HG02970 (cell line): ENCODE results near the gene GLP1R.

Experiments used
- ATAC-seq: cut with Tn5 transposase; IDR thresholded peaks from one replicate; pipeline ENCODE4 v1.9.1; 2021; ENCODE audit warnings: mild to moderate bottlenecking, moderate library complexity, moderate number of reproducible peaks; ENCODE audit not compliant: unreplicated experiment, low FRiP score

Gene GLP1R

DNA sequence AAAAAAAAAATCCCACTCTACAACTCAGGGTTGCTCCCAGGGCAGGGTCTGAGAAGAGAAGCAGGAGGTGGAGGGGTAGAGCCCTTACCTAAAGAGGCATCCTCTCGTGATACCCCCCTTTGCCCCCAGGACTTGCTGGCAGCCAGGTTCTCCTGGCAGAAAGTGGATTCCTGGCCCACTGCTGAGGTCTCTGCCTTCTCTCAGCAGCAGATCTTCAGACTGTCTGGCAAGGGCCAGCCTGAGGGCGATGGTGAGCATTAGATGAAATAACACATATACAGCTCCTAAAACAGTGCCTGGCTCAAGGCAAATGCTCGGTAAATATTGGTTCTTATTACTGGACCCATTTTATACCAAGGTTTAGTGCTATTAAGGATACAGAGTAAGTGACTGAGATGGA is 4.8 kb upstream of the GLP1R start:
- ATAC-seq: no peak

DNA sequence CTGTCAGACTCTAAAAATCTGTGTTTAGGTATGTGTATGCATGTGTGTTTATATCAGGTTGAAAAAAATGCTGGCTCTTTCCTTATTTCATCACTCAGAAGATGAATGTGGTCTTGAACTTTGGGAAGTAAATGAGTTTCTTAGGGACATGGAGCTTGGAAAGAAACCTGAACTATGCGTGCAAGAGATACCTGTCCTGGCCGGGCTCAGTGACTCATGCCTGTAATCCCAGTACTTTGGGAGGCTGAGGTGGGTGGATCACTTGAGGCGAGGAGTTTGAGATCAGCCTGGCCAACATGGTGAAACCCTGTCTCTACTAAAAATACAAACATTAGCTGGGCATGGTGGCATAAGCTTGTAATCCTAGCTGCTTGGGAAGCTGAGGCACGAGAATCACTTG is 4.4 kb upstream of the GLP1R start:
- ATAC-seq: no peak

- no peak for ATAC-seq
These were observed 900 bp upstream of the GLP1R start for GRCh38 chr6:39047434-39048327.

- ATAC-seq: no peak
These were observed 1.1 kb downstream of the GLP1R start for GRCh38 chr6:39049575-39050283.

DNA sequence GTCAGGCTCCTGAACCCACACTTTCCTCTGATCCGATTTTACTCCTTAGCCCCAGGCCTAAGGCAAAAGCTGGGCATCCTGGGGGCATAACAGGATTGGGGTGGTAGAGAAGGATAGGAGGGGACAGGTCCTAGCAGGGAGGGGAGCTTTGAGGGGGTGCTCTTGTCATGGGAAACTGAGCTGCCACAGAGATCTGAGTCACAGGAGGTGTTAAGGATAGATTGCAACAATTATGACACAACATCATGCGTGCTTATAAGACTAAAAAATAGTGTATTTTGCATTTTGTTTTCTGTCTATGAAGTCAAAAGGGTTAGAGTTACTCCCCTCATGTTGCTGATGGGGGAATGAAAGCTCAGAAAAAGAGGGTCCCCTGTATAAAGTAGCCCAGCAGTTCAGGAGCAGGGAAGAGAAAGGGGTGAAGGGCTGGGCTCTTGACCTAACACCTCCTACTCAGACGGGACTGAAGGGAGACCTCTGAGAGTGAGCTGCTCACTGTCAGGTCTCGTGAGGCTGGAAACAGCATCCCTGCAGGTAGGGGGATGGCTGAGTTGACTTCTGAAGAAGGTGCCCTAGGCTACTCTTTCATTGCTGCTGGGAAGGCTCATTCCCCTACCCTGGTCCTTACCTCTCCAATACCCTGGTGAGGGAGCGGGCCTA is 2.0 kb downstream of the GLP1R start:
- no peak for ATAC-seq

GRCh38 chr6:39051399-39052122 is 3.0 kb downstream of the GLP1R start:
- no peak for ATAC-seq

GRCh38 chr6:39053016-39053624 is 4.5 kb downstream of the GLP1R start:
- ATAC-seq: no peak

GRCh38 chr6:39053854-39054576 is 5.4 kb downstream of the GLP1R start:
- ATAC-seq: no peak

DNA sequence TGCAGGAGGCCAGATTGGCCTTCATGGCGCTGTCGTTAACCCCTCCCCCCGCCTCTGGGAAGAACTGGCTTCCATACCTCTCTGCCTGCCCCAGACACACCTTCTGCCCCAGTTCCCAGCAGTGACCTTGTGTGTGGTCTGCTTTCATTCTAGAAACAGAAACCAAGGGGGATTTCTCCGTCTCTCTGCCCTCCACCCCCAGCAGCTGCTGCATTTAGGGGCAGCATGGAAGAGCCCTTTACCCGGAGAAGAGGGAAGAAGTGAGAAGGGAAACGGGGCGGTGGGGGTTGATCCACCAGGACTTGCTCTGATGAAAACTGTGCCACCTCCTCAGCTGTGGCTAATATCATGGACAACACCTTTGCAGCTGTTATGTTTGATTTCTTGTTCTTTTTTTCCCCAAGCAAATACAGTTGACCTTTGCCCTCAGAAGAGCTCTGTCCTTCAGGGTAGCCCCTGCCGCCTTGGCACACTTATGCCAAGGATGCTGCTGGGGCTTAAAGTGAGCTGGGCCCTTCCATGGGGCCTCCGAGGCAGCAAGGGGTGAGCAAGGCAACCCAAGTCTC is 6.1 kb downstream of the GLP1R start:
- ATAC-seq: no peak

DNA sequence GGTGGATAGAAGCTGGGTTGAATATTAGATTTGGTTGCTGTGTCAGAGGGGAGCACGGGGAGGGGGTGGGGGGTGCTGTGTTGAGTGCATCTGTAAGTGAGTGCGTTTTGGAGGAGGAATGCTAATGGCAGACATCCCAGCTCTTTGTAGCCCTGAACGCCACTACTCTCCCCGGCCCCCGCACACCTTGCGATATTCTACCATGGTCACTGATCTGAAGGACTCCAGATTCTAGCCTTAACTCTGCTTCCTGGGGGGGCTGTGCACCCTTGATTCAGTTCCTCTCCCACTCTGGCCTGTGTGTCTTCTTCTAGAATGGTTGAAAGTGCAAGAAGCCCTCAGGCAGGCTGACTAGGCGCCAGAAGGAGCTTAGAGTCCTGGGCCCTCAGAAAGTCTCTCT is 7.1 kb downstream of the GLP1R start:
- no peak for ATAC-seq

DNA sequence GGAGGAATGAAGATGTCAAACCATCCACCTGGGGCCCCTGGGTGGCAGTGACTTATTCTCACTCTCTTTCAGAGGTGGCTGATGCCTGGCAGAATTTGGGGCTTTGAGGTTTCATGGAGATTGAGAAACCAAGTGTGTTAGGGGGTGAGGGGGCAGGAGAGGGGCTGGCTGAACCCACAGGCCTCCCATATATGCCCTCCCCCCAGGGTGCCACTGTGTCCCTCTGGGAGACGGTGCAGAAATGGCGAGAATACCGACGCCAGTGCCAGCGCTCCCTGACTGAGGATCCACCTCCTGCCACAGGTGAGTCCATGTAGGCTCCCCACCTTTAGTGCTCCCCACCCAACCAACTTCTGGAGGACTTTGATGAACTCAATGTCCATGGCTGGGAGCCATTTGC is 7.6 kb downstream of the GLP1R start:
- ATAC-seq: no peak

DNA sequence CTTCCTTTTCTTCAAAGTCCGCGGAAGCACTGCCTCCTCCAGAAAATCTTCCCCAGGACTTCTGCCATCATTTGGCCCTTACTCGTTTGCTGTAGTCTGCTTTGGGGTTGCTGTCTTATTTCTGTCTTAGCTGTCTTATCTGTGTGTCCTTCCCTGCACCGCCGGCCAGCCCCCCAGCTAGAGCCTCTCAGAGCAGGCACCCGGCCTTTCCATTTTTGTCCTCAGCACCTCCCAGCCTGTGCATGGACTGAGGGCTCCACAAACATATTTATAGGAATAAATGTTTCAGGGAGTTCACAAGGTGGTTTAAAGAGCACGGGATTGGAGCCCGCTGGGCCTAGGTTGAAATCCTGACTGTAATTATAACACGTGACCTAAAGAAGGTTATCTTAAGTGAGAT is 8.1 kb downstream of the GLP1R start:
- no peak for ATAC-seq

- no peak for ATAC-seq
These were observed 8.9 kb downstream of the GLP1R start for GRCh38 chr6:39057251-39058155.

- no peak for ATAC-seq
These were observed 10.0 kb downstream of the GLP1R start for GRCh38 chr6:39058471-39059147.

DNA sequence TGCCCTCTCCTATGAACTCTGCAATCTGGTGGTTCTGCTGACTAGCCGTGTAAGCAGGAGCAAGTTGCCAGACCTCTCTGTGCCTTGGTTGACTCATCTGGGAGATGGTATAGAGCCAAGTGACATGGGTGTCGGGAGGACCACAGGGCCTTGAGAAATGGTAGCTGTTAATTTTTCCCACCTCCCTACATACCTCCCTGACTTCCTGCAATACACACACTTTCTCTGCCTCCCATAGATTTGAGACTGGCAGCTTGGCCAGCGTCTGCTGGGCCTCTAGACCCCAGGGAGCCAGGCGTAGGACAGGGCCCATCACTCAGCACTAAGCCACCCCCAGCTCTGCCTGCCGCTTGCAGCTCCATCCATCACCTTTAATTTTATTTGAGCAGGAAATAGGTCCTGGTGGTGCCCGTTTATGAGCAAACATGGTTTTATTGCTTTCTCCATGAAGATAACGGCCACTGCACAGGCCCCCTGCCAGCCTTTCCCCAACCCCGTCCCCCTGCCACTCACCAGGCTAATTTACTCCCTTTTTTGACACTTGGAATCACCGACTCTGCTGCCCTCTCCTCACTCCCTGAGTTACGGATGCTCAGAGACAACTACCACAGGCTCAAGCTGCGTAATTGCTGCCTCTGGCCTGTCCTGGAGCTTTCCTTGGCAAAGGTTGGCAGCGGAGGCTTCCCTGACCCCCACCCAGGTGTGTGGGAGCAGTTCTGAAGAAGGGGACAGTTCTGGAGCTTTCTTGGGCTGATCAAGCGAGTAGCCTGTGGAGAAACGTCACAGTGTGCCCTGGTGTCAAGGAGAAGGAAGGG is 11.1 kb downstream of the GLP1R start:
- no peak for ATAC-seq

GRCh38 chr6:39060467-39061160 is 12.0 kb downstream of the GLP1R start:
- no peak for ATAC-seq
